HG02943 (cell line): Measurements from ENCODE around the gene TMEM263.
"Not testable (repeated sequence)": the region's sequence is repeated elsewhere in the genome, so short reads cannot be mapped to it uniquely, and the experiment has no call there.

Experiments used
- ATAC-seq: cut with Tn5 transposase; IDR thresholded peaks from one replicate; pipeline ENCODE4 v1.9.1; 2021; ENCODE audit warnings: mild to moderate bottlenecking, low read depth, moderate library complexity; ENCODE audit not compliant: unreplicated experiment

TMEM263 gene

GRCh38 chr12:106955377-106956047, at the start of gene TMEM263:
TMEM263 (plus strand) TSS chr12:106955907; CDS start chr12:106967117, 11,210 bp downstream.
- peak; percentile 70 for ATAC-seq

GRCh38 chr12:106906715-106907114, 49.0 kb upstream of the TMEM263 start:
- no peak for ATAC-seq

GRCh38 chr12:106907411-106907810, 48.3 kb upstream of the TMEM263 start:
- no peak for ATAC-seq

GRCh38 chr12:106907846-106908245, 47.9 kb upstream of the TMEM263 start:
- no peak for ATAC-seq

- ATAC-seq: no peak
These were observed 47.1 kb upstream of the TMEM263 start for GRCh38 chr12:106908561-106908960.

GRCh38 chr12:106910202-106910601, 45.5 kb upstream of the TMEM263 start:
- peak; percentile 62 for ATAC-seq

GRCh38 chr12:106911581-106911980, 44.1 kb upstream of the TMEM263 start:
- ATAC-seq: no peak

GRCh38 chr12:106913456-106913855, 42.3 kb upstream of the TMEM263 start:
- ATAC-seq: no peak

GRCh38 chr12:106914796-106915634, 40.7 kb upstream of the TMEM263 start:
- ATAC-seq: no peak

GRCh38 chr12:106915635-106916026, 40.1 kb upstream of the TMEM263 start:
- ATAC-seq: no peak

- ATAC-seq: no peak
These were observed 38.2 kb upstream of the TMEM263 start for GRCh38 chr12:106917503-106917902.

- ATAC-seq: no peak
These were observed 37.0 kb upstream of the TMEM263 start for GRCh38 chr12:106918746-106919145.

GRCh38 chr12:106919910-106920544, 35.7 kb upstream of the TMEM263 start:
- no peak for ATAC-seq

- not testable (repeated sequence) for ATAC-seq
These were observed 33.7 kb upstream of the TMEM263 start for GRCh38 chr12:106921976-106922375.

GRCh38 chr12:106923594-106923993, 32.1 kb upstream of the TMEM263 start:
- ATAC-seq: not testable (repeated sequence)

- ATAC-seq: no peak
These were observed 31.3 kb upstream of the TMEM263 start for GRCh38 chr12:106924268-106924861.

- no peak for ATAC-seq
These were observed 29.1 kb upstream of the TMEM263 start for GRCh38 chr12:106926657-106927056.

GRCh38 chr12:106934277-106934676, 21.4 kb upstream of the TMEM263 start:
- no peak for ATAC-seq

- ATAC-seq: no peak
These were observed 14.1 kb upstream of the TMEM263 start for GRCh38 chr12:106941481-106942156.

GRCh38 chr12:106942775-106943174, 12.9 kb upstream of the TMEM263 start:
- no peak for ATAC-seq
